HEK293 (cell line): Measurements from ENCODE around the gene LRRC32.

Source experiments
- CTCF ChIP-seq: fragments of 450-650 bp; formaldehyde crosslinking; IDR thresholded peaks from 2 replicates; pipeline ENCODE4 v1.5.1; 2016; ENCODE audit warnings: missing biosample characterization, missing genetic modification characterization
- MZF1 ChIP-seq: fragments of 450-650 bp; formaldehyde crosslinking; IDR thresholded peaks from 2 replicates; pipeline ENCODE4 v1.5.1; 2017; ENCODE audit warnings: missing biosample characterization, missing genetic modification characterization, borderline replicate concordance
- PATZ1 ChIP-seq: fragments of 450-650 bp; formaldehyde crosslinking; IDR thresholded peaks from 2 replicates; pipeline ENCODE4 v1.5.1; 2016; ENCODE audit warnings: missing biosample characterization, missing genetic modification characterization
- SCRT2 ChIP-seq: fragments of 450-650 bp; formaldehyde crosslinking; IDR thresholded peaks from 2 replicates; pipeline ENCODE4 v1.5.1; 2016; ENCODE audit warnings: missing biosample characterization, missing genetic modification characterization
- ZNF138 ChIP-seq: fragments of 450-650 bp; formaldehyde crosslinking; IDR thresholded peaks from 2 replicates; pipeline ENCODE4 v1.5.1; 2016; ENCODE audit warnings: missing biosample characterization, missing genetic modification characterization, borderline replicate concordance
- ZNF16 ChIP-seq: fragments of 450-650 bp; formaldehyde crosslinking; IDR thresholded peaks from 2 replicates; pipeline ENCODE4 v1.5.1; 2016; ENCODE audit warnings: low read depth, missing biosample characterization, missing genetic modification characterization
- ZNF501 ChIP-seq: fragments of 450-650 bp; formaldehyde crosslinking; IDR thresholded peaks from 2 replicates; pipeline ENCODE4 v1.5.1; 2016; ENCODE audit warnings: missing biosample characterization, missing genetic modification characterization
- ZNF704 ChIP-seq: fragments of 450-650 bp; formaldehyde crosslinking; IDR thresholded peaks from 2 replicates; pipeline ENCODE4 v1.5.1; 2016; ENCODE audit warnings: missing biosample characterization, missing genetic modification characterization
- ZNF707 ChIP-seq: fragments of 450-650 bp; formaldehyde crosslinking; IDR thresholded peaks from 2 replicates; pipeline ENCODE4 v1.5.1; 2016; ENCODE audit warnings: missing biosample characterization, missing genetic modification characterization
- ZSCAN30 ChIP-seq: fragments of 450-650 bp; IDR thresholded peaks from 2 replicates; pipeline ENCODE4 v1.5.1; 2018; ENCODE audit warnings: missing biosample characterization, mild to moderate bottlenecking, missing genetic modification characterization, moderate library complexity
- TF ChIP-seq, protein P1 (sequence below): fragments of 450-650 bp; formaldehyde crosslinking; IDR thresholded peaks from 2 replicates; pipeline ENCODE4 v1.5.1; 2016; ENCODE audit warnings: missing biosample characterization, missing genetic modification characterization
- TF ChIP-seq, protein P2 (sequence below): sonication (generic); formaldehyde crosslinking; IDR thresholded peaks from 2 replicates; pipeline ENCODE4 v1.8.1; 2022; ENCODE audit warnings: mild to moderate bottlenecking, moderate library complexity, missing genetic modification reagents

DNA sequence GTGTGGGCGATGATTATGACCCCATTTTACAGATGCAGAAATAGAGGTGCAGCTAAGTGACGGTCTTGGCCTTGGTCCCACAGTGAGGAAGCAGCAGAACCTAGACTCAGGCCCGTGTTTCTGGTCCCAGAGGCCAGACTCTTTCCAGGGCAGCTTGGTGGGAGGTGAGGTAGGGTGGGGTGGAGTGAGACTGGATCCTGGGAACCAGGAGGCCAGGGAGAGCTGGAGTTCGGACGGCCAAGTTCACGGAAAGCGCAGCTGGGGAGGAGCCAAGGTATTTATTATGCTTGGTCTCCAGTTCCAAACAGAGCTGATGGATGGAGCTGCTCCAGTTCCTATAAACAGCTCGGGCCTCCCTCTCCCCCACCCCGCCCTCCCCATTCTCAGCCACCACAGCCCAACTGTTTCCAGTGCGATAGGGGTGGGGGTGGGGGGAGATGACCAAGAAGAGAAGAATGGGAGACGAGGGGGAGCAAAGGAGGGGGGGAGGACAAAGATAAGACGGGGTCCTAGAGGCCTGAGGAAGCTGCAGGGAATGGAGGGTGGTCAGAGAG is 16.2 kb downstream of the LRRC32 start:
- no peak for TF ChIP-seq ZNF16 (tag by site-specific recombination)
- no peak for TF ChIP-seq ZSCAN30 (tag by site-specific recombination)
- no peak for TF ChIP-seq SCRT2 (tag by site-specific recombination)
- TF ChIP-seq ZNF501 (tag by site-specific recombination), result no peak
- no peak for TF ChIP-seq PATZ1 (tag by site-specific recombination)
- TF ChIP-seq CTCF (tag by site-specific recombination), result no peak
- TF ChIP-seq, protein P1, sequence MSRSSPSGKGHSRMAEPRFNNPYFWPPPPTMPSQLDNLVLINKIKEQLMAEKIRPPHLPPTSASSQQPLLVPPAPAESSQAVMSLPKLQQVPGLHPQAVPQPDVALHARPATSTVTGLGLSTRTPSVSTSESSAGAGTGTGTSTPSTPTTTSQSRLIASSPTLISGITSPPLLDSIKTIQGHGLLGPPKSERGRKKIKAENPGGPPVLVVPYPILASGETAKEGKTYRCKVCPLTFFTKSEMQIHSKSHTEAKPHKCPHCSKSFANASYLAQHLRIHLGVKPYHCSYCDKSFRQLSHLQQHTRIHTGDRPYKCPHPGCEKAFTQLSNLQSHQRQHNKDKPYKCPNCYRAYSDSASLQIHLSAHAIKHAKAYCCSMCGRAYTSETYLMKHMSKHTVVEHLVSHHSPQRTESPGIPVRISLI (tag by site-specific recombination), result no peak
- TF ChIP-seq ZNF707, result no peak
- no peak for TF ChIP-seq ZNF138 (tag by site-specific recombination)
- TF ChIP-seq MZF1, result no peak
- no peak for TF ChIP-seq ZNF704 (tag by site-specific recombination)
- TF ChIP-seq, protein P2, sequence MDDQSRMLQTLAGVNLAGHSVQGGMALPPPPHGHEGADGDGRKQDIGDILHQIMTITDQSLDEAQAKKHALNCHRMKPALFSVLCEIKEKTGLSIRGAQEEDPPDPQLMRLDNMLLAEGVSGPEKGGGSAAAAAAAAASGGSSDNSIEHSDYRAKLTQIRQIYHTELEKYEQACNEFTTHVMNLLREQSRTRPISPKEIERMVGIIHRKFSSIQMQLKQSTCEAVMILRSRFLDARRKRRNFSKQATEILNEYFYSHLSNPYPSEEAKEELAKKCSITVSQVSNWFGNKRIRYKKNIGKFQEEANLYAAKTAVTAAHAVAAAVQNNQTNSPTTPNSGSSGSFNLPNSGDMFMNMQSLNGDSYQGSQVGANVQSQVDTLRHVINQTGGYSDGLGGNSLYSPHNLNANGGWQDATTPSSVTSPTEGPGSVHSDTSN (CRISPR knock-in tag), result no peak
